Measurements from ENCODE around the gene CTSE. TPM values are rescaled to one million over a fixed set of nuclear protein-coding genes. Genes with fewer than 3 reads are reported as not detected.
"Not testable (repeated sequence)": the region's sequence is repeated elsewhere in the genome, so short reads cannot be mapped to it uniquely, and the experiment has no call there.

CTSE gene
- total RNA-seq, 2 experiments from 2014 or later = not detected

DNA sequence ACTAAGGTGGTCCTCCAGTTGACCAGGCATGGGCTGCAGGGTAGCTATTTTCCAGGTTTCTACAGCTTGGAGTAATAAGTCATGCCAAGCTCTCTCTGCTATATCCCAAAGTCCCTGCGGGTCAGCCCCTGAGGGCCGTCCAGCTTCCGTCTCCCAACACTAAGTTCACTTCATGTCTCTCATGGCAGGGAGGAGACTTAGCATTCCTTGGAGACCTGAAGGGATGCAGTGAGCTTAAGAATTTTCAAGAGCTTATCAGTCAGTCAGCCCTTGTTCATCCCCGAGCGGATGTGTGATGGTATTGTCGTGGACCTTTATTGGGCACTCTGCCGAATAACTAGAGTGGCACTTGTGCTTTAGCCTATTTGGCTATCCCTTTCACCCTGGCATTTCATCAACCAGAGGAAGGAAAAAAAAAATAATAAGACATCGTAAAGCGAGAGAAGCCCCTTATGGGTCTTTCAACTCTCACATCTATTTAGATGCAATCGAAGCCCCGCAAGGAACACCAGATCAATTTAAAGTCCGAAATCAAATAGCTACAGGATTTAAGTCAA, 31.5 kb upstream of the CTSE start:
- not testable (repeated sequence) for H3K9me3 Mint-ChIP-seq, H3K27me3 Mint-ChIP-seq, DNase-seq, H3K27ac Mint-ChIP-seq, H3K36me3 Mint-ChIP-seq, H3K4me3 Mint-ChIP-seq
- H3K4me1 Mint-ChIP-seq = peaks cover 27% of the 10 kb centered on the region

DNA sequence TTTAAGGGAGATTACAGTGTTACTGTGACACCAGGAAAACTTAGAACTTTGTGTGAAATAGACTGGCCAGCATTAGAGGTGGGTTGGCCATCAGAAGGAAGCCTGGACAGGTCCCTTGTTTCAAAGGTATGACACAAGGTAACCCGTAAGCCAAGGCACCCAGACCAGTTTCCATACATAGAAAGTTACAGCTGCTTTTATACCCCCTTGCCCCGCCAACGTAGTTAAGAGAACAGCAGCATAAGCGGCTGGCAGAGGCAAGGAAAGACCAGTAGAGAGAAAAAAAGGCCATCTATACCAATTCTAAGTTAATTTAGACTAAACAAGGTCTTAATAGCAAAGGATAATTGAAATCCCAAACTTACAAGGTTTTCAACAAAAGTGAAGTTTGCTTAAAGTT, 29.9 kb upstream of the CTSE start:
- H3K27me3 Mint-ChIP-seq, H3K4me3 Mint-ChIP-seq, H3K36me3 Mint-ChIP-seq, H3K9me3 Mint-ChIP-seq, DNase-seq, H3K27ac Mint-ChIP-seq: not testable (repeated sequence)
- peaks cover 40% of the 10 kb centered on the region for H3K4me1 Mint-ChIP-seq

GRCh38 chr1:206052919-206053610, 29.4 kb upstream of the CTSE start, which contains the start of gene RHEX:
RHEX (plus strand) TSS chr1:206053173; CDS start chr1:206097829, 44,656 bp downstream.
- not testable (repeated sequence) for H3K36me3 Mint-ChIP-seq, H3K27me3 Mint-ChIP-seq, H3K9me3 Mint-ChIP-seq, H3K4me3 Mint-ChIP-seq
- Mint-ChIP-seq H3K27ac (peak within 1 kb of the TSS; percentile 34), H3K4me1 (peaks cover 41% of the 10 kb centered on the region)
- DNase-seq = peak; percentile 33

GRCh38 chr1:206052231-206052865, 28.7 kb upstream of the CTSE start:
- Mint-ChIP-seq H3K27ac (peak overlapping the region; percentile 34), H3K4me1 (peaks cover 41% of the 10 kb centered on the region)
- H3K4me3 Mint-ChIP-seq, H3K9me3 Mint-ChIP-seq, H3K27me3 Mint-ChIP-seq, DNase-seq, H3K36me3 Mint-ChIP-seq: not testable (repeated sequence)

DNA sequence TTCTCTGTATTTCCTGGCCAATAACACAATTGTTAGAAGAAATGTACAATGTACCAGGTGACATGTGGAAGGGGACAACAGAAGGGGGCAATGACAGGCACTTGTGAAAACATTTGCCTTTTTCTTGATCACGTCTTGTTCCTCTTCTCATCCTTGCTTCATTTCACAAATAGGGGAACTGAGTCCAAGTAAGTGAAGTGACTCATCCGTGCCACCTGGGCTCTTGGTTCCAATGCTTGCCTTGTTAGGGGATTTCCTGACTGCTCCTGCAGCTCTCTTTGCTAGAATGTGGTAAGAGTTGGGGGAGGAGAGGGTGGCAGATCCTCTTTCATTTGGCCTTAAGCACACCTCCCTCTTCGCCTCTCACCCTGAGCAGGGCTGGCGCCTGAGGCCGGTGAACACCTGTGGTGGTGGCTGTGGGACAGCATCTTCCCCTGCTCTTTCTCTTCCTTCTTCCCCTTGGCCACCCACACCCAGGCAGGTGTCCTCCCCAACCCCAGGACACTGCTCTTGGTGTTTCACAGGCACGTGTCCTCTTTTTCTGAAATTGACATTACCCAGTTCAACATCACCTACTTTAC, 27.1 kb upstream of the CTSE start:
- Mint-ChIP-seq H3K27ac (peak overlapping the region; percentile 85), H3K27me3 (peaks cover 3% of the 10 kb centered on the region), H3K36me3 (no peaks in the 10 kb centered on the region), H3K4me3 (peak overlapping the region; percentile 46), H3K4me1 (peaks cover 41% of the 10 kb centered on the region), H3K9me3 (peaks cover 1% of the 10 kb centered on the region)
- peak; percentile 70 for DNase-seq

DNA sequence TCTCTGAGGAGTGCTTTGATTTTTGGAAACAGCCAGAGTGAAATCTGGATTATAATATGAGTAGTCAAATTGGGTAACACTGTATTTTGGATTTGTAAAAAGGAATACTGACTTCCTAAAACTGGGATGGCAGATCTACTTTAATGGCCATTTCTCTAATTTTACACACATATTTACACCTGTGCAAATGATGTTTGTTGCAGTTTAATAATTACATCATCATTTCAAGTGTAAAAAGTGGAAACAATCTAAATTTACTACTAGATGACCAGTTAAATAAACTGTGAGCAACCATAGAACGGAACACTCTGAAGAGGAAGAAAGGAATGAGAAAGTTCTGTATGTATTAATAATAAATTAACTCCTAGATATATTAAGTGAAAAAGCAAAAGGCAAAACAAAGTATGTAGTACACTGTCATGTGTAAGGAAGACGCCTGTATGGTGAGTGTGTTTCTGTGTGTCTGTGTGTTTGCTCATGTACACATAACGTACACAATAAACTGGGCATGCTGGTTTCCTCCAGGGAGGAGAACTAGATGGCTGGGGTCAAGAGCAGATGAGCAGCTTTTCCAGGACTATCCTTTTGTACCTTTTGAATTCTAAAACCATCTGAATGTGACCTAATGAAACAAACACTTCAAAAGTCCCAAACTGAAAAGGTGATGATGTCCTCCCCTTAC, 26.4 kb upstream of the CTSE start:
- no peak for DNase-seq
- Mint-ChIP-seq H3K4me3 (peak overlapping the region; percentile 10), H3K9me3 (peaks cover 1% of the 10 kb centered on the region), H3K4me1 (peaks cover 41% of the 10 kb centered on the region), H3K27ac (peak overlapping the region; percentile 44), H3K27me3 (peaks cover 3% of the 10 kb centered on the region), H3K36me3 (no peaks in the 10 kb centered on the region)

- no peaks in the 10 kb centered on the region for H3K36me3 Mint-ChIP-seq
- H3K9me3 Mint-ChIP-seq = peaks cover 1% of the 10 kb centered on the region
- peak; percentile 15 for DNase-seq
- peaks cover 3% of the 10 kb centered on the region for H3K27me3 Mint-ChIP-seq
- H3K4me1 Mint-ChIP-seq = peaks cover 41% of the 10 kb centered on the region
- H3K4me3 Mint-ChIP-seq = no peak overlapping the region
- H3K27ac Mint-ChIP-seq = no peak overlapping the region
Measured at GRCh38 chr1:206049293-206049692, 25.6 kb upstream of the CTSE start.

- no peaks in the 10 kb centered on the region for H3K27me3 Mint-ChIP-seq
- no peak overlapping the region for H3K27ac Mint-ChIP-seq
- DNase-seq = no peak
- no peak overlapping the region for H3K4me3 Mint-ChIP-seq
- peaks cover 41% of the 10 kb centered on the region for H3K4me1 Mint-ChIP-seq
- no peaks in the 10 kb centered on the region for H3K36me3 Mint-ChIP-seq
- peaks cover 1% of the 10 kb centered on the region for H3K9me3 Mint-ChIP-seq
Measured at GRCh38 chr1:206048582-206048981, 24.9 kb upstream of the CTSE start.

- Mint-ChIP-seq H3K36me3 (no peaks in the 10 kb centered on the region), H3K27me3 (no peaks in the 10 kb centered on the region), H3K9me3 (no peaks in the 10 kb centered on the region), H3K27ac (no peak overlapping the region), H3K4me1 (peaks cover 34% of the 10 kb centered on the region), H3K4me3 (no peak overlapping the region)
- no peak for DNase-seq
Measured at GRCh38 chr1:206047271-206047670, 23.6 kb upstream of the CTSE start.

DNA sequence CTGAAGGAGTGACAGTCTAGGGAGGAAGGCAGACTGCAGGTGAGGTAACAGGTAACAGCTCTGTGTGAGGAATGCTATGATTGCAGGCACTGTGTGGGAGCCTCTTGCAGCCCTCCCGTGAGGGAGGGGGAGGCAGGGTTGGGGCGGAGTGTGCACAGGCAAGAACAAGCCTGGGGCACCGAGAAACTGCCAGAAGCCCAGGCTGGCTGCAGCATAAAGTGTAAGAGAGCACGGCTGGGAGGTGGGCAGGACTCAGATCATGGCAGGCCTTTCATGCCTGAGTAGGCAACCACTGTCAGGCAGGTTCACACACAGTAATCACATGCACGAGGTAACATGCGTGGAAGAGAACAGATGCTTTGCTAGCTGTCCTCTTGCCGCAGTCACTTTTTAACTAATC, 17.9 kb upstream of the CTSE start:
- peaks cover 15% of the 10 kb centered on the region for H3K4me1 Mint-ChIP-seq
- H3K4me3 Mint-ChIP-seq = no peak overlapping the region
- peaks cover 22% of the 10 kb centered on the region for H3K27me3 Mint-ChIP-seq

DNA sequence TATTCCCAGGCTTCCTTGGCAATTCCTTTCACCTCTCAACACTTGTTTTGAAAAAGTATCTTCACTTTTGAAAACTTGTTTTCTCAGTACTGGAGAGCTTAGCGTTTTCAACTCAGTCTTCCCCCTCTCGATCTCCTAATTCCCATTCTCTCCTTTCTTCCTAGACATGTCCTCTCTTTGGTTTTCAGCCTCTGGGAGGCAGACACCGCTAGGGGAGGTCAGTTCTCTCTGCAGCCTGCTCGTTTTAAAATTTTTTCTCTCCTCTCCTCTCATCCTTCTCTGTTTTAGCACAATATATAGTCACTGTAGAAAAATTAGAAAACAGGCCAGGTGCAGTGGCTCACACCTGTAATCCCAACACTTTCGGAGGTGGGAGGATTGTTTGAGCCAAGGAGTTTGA, 16.6 kb upstream of the CTSE start:
- Mint-ChIP-seq H3K36me3 (no peaks in the 10 kb centered on the region), H3K27ac (no peak overlapping the region), H3K4me1 (peaks cover 18% of the 10 kb centered on the region), H3K27me3 (peaks cover 25% of the 10 kb centered on the region), H3K9me3 (no peaks in the 10 kb centered on the region), H3K4me3 (no peak overlapping the region)
- no peak for DNase-seq

More for the DNA sequence above, 17.9 kb upstream of the CTSE start:
- Mint-ChIP-seq H3K9me3 (no peaks in the 10 kb centered on the region), H3K27ac (no peak overlapping the region), H3K36me3 (no peaks in the 10 kb centered on the region)
- DNase-seq = no peak

DNA sequence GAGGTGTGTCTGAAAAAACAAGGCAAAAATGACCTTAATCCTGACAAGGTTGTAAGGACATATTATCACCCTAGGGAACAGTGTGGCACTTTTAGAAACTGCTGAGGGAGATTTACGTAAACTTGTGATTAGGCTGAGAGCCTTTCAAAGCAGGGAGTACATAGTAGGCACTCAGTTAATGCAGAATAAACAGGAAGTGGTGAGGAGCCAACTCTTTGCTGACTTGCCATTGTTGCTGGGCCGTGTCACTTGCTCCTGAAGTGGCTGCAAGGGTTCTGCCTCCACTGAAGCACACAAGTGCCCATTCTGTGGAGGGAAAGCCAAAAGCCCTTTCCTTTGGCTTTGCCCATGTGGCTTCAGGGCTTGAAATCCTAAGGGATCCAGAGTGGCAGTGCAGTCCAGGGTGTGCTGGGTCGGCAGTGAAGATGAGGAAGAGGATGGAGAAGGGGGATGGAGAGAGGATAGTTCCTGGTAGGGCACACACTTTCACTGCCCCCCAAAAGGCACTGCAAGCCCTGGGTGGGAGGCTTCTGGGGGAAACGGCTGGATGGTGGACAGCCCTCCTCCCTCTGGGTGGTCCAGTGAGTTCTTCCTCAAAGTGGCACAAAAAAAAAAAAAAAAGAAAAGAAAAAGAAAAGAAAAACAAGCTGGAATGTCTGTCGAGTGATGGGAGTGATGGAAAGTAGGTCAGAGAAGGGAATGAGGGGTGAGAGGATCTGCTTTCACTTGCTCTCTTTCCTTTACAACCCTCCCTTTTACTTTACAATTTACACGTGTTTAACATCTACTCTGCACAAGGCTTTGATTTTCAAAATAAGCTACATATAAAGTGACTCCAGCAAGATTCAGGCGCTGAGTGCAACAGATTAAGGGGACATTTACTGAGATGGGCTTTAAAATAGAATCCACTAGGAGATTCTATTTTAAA, 15.6 kb upstream of the CTSE start:
- no peak for DNase-seq
- Mint-ChIP-seq H3K27ac (peak overlapping the region; percentile 8), H3K9me3 (no peaks in the 10 kb centered on the region), H3K4me3 (no peak overlapping the region), H3K27me3 (peaks cover 32% of the 10 kb centered on the region), H3K4me1 (peaks cover 25% of the 10 kb centered on the region), H3K36me3 (no peaks in the 10 kb centered on the region)

DNA sequence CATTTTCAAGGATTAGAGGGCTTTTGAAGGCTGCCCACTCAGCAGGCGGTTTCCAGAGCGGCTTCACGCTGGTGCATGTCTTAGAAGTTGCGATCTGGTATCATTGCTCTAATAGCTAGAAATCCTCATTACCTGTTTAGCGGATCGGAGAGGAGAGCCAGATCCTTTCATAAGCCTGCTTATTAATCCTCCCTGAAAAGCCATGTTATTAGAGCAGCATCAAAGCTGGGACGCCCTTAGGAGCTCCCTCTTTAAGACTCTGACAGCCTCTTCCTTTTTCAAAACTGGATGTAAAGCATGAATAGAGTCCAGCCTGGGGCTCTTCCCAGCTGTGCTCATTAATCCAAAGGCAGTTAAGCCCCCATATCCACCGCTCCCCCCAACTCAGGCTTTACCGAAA, 13.9 kb upstream of the CTSE start:
- Mint-ChIP-seq H3K4me3 (no peak overlapping the region), H3K36me3 (no peaks in the 10 kb centered on the region), H3K4me1 (peaks cover 25% of the 10 kb centered on the region), H3K27me3 (peaks cover 39% of the 10 kb centered on the region), H3K9me3 (no peaks in the 10 kb centered on the region), H3K27ac (no peak overlapping the region)
- DNase-seq = no peak

All from activated naive CD8-positive, alpha-beta T cell treated with anti-CD3 and anti-CD28 coated beads for 36 hours (primary cell).